ENCODE results near the gene EGFL7.

The EGFL7 gene

DNA sequence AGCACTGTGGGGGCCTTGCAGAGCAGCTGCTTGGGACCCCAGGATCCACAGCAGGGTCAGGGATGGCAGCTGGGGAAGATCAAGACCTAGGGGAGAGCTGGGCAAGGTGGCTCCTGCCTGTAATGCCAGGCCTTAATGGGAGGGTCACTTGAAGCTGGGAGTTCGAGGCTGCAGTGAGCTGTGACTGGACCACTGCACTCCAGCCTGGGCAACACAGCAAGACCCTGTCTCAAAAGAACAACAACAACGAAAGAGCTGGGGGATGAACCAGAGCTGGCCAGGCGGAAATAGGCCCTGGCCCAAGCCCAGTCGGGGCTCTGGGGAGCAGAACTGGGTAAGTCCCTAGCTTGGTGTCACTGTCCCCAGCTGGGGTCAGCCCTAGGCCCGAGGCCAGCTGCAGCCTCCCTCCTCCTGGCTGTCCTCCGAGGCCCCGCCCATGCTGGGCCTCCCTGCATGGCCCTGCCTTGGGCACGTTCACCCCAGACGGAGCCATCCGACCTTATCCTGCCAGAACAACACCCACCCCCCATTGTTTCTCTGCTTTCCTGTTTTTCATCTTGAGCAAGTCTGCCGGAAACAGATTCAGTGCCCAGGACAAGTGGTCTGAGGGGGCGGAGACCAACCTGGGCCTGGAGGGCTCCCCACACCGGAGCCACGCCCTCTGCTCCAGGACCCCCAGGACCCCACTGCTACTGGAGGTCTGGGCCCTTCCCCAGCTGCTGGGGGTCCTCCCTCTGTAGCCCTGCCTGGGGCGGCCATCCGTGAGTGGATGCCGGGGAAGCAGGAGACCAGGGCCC, 51.6 kb downstream of the EGFL7 start:
- DNase-seq (ENCODE audit: low spot score), result no peak
- no peak overlapping the region for H3K4me3 ChIP-seq
- TF ChIP-seq, protein P1, sequence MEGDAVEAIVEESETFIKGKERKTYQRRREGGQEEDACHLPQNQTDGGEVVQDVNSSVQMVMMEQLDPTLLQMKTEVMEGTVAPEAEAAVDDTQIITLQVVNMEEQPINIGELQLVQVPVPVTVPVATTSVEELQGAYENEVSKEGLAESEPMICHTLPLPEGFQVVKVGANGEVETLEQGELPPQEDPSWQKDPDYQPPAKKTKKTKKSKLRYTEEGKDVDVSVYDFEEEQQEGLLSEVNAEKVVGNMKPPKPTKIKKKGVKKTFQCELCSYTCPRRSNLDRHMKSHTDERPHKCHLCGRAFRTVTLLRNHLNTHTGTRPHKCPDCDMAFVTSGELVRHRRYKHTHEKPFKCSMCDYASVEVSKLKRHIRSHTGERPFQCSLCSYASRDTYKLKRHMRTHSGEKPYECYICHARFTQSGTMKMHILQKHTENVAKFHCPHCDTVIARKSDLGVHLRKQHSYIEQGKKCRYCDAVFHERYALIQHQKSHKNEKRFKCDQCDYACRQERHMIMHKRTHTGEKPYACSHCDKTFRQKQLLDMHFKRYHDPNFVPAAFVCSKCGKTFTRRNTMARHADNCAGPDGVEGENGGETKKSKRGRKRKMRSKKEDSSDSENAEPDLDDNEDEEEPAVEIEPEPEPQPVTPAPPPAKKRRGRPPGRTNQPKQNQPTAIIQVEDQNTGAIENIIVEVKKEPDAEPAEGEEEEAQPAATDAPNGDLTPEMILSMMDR (IDR thresholded peaks at IDR 0.05), result no peak
- peak overlapping the region in 1 of 2 donors; percentile 43 for H3K27ac ChIP-seq

DNA sequence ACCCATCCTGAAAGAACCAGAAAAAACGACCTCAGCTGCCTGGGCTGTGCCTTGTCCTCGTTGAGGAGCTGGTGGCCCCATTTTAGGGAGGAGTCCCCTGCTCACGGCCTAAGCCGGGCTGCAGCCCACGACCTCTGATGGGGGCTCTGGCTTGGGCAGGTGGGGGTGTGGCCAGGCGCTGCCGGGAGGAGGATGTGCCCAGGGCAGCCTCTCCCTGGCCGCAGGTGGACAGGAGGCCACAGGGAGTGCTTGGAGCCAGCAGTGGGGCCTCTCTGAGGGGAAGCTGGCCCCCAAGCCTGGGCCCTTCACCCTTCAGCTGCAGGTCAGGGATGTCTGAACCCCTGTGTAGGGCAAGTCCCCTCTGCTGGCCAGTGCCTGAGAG, 52.2 kb downstream of the EGFL7 start:
- H3K27ac ChIP-seq, result peak overlapping the region in 1 of 2 donors; percentile 66
- DNase-seq (ENCODE audit: low spot score), result no peak
- TF ChIP-seq, protein P1 (IDR thresholded peaks at IDR 0.05), result no peak
- no peak overlapping the region for H3K4me3 ChIP-seq

DNA sequence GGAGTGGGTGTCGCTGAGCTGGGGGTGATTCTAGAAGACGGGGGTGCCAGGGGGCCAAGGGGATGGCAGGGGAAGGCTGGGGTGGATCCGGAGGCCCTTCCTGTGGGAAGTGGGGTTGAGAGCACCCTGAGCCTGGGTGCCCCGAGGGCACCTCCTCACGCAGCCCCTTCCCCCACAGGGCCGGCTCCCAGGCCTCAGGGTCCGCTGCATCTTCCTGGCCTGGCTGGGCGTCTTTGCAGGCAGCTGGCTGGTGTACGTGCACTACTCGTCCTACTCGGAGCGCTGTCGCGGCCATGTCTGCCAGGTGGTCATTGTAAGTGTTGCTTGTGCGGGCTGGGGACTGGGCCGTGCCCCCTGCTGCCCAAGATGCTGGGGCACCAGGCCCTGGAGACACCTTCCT, 54.7 kb downstream of the EGFL7 start:
- H3K27ac ChIP-seq, result no peak overlapping the region
- no peak for DNase-seq (ENCODE audit: low spot score)
- TF ChIP-seq, protein P1 (IDR thresholded peaks at IDR 0.05), result no peak
- no peak overlapping the region for H3K4me3 ChIP-seq

DNA sequence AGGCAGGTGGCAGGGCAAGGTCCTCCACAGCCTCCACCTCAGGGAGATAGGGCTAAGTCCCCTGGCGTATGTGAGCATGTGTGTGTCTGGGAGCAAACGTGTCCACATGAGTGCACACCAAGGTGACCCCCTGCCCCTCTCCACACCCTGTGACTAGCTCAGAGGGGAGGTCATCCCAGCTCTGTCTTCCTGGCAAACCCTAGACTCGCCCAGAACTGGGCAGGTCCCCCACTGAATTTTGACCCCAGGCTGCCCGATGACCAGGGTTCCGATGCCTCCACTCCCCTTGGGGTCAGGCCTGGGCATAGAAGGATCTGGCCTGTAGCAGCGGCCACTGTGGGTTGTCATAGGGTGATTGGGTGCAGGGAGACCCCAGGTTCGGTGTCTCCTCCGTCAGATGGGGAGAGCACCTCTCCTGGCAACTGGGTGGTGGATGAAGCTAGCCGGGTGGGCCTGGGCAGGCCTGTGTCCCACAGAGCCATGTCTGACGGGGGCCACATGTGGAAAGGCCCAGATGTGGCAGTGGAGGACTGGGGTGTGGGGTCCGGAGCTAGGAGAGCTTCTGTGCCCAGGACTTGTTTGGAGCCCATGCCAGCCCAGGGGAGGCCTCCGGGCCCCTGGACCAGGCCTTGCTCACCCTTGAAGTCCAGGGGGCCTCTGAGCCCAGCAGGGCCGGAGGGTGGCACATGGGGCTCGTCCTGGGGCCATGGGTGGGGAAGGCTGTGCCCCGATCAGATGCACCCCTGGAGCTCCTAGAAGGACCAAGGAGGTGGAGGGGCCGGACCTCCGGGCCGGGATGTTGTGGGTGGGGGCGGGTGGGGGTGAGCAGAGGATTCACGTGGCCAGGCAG, 55.9 kb downstream of the EGFL7 start:
- TF ChIP-seq, protein P1 (IDR thresholded peaks at IDR 0.05), result no peak
- DNase-seq (ENCODE audit: low spot score), result no peak
- Histone ChIP-seq H3K4me3 (no peak overlapping the region), H3K27ac (peak overlapping the region in 1 of 2 donors; percentile 20)

DNA sequence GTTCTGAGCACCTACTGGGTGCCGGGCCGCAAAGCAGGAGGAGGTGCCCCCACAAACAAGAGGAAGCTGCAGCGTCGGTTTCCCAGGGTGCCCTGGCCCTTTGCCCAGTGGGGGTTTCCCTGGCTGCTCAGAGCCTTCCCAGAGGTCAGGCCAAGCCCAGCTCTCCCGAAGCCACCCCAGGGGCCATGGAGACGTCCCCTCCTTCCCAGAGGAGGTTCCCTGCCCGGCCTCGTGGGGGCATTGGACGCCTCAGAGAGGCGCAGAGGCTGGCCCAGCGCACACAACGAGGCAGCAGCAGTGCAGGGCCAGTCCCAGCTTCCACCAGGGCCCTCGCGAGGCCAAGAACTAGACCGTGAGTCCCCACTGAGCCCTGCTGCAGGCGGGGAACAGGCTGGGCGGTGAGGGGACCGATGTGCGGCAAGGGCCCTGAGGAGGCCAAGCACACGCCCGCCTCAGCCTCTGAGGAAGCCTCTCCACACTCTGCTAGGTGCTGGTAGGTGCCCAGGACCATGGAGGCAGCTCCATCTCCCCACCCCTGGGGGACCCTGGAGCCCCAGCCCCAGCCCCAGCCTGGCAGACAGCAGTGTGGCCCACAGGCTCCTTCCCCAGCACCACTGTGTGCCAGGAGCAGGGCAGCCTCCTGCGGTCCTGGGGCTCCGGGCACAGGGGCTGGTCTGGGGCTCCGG, 56.6 kb downstream of the EGFL7 start:
- DNase-seq (ENCODE audit: low spot score), result no peak
- TF ChIP-seq, protein P1 (IDR thresholded peaks at IDR 0.05), result no peak
- H3K27ac ChIP-seq, result peak overlapping the region in 1 of 2 donors; percentile 20
- no peak overlapping the region for H3K4me3 ChIP-seq

DNA sequence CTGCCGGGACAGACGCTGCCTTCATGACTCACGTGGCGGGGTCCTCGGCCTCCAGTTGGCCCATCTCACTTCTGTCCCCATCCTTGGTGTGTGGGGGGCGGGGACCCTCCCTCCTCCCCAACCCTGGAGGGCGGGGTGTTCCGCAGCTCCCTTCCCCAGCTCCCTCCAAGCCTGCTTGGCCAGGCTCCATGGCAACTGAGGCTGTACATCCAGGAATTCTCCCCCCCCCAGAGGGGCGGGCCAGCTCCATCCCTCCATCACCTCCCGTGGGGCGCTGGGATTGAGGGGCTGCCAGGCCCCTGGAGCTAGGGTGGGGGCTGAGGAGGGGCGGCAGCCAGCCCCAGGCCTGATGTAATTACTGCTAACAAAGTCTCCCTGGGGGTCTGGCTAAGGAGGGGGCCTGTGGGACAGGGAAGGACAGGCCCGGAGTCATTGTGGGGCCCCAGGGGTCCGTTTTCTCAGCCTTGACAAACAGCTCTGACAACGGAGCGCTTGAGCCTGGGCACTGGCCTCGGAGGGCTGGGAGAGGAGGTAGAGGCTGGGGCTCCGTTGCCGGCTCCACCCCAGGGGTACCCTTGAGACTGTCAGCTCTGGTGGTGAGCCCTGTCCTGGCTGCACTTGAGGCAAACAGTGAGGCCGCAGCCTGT, 57.7 kb downstream of the EGFL7 start:
- no peak for DNase-seq (ENCODE audit: low spot score)

More for the DNA sequence above, 57.7 kb downstream of the EGFL7 start:
- no peak overlapping the region for H3K4me3 ChIP-seq
- TF ChIP-seq, protein P1 (IDR thresholded peaks at IDR 0.05), result no peak
- H3K27ac ChIP-seq, result peak overlapping the region in 1 of 2 donors; percentile 62
